RWPE2 (cell line): Measurements from ENCODE around the gene AGBL5.

Experiments used
- ATAC-seq: fragments of 200-7000 bp; cut with Tn5 transposase; 3 replicates; pipeline ENCODE4 v1.9.1; 2021; ENCODE audit warnings: low read depth
- DNase-seq: peaks from one replicate; pipeline ENCODE4 v3.0.0-alpha.2; 2020; ENCODE audit warnings: low spot score
- H3K27ac ChIP-seq: fragments of 450-650 bp; 2 replicates; pipeline ENCODE4 v1.5.1; 2017; ENCODE audit warnings: mild to moderate bottlenecking; ENCODE audit not compliant: poor library complexity, severe bottlenecking
- H3K27me3 ChIP-seq: fragments of 250-450 bp; sonication (Bioruptor Pico); 2 replicates; pipeline ENCODE4 v1.5.1; 2021; ENCODE audit warnings: mild to moderate bottlenecking, moderate library complexity; ENCODE audit not compliant: insufficient read depth, poor library complexity, severe bottlenecking
- H3K36me3 ChIP-seq: fragments of 250-450 bp; sonication (Bioruptor Pico); 2 replicates; pipeline ENCODE4 v1.5.1; 2020; ENCODE audit warnings: low read depth, mild to moderate bottlenecking, moderate library complexity
- H3K4me1 ChIP-seq: fragments of 250-450 bp; sonication (Bioruptor Pico); 2 replicates; pipeline ENCODE4 v1.5.1; 2021; ENCODE audit warnings: mild to moderate bottlenecking, moderate library complexity; ENCODE audit not compliant: insufficient read depth, poor library complexity, severe bottlenecking
- H3K4me3 ChIP-seq: fragments of 250-450 bp; sonication (Bioruptor Pico); 2 replicates; pipeline ENCODE4 v1.5.1; 2021; ENCODE audit warnings: mild to moderate bottlenecking, moderate library complexity; ENCODE audit not compliant: severe bottlenecking
- H3K9me3 ChIP-seq: fragments of 250-450 bp; sonication (Bioruptor Pico); 2 replicates; pipeline ENCODE4 v1.5.1; 2021; ENCODE audit warnings: mild to moderate bottlenecking, moderate library complexity; ENCODE audit not compliant: severe bottlenecking
- TF ChIP-seq, protein P1 (sequence below): fragments of 450-650 bp; IDR thresholded peaks from one replicate; pipeline ENCODE4 v1.5.1; 2017; ENCODE audit warnings: mild to moderate bottlenecking, moderate library complexity; ENCODE audit not compliant: poor library complexity, severe bottlenecking

Gene AGBL5

DNA sequence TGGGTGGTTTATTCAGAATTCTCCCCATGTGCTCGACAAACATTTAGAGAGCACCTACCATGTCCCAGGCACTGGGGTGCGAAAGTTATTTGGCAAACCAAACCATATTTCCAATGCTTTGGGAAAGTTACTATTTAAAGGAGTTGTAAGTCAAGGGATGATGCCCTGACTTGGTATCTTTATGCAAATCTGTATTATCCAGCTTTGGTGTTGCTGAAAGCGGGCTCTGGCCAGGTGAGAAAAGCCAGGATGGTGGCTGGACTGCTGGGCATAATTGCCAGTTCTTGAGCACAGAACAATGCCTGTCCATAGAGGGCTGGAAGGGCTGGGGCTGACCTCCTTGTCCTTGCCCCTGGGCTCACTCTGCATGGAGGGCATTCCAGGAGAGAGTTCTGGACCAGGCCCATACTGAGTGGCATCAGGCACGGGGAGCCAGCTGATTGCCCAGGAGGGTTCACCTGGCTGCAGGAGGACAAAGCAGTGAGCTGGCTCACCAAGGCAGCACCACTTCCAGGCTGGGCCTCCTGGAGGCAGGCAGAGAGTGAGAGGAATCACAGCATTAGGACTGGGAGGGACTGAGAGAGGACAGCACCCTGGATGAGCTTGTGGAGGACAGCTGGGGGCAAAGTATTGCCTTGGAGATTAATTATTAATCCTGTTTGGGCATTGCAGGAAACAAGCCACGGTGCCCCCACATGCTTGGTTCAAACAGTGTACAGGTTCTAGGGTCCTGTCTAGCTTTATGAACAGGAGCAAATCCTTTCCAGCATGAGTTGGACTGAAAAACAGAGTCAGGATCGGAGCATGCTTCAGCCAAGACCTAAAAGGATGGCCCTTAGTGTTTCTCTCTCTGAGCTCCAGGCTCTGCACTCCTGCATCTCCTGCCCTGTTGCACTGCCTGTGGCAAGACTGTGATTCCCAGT, 42.2 kb downstream of the AGBL5 start:
- Histone ChIP-seq H3K9me3 (no peaks in the 10 kb centered on the region), H3K27me3 (no peaks in the 10 kb centered on the region), H3K4me3 (no peak overlapping the region), H3K4me1 (no peaks in the 10 kb centered on the region), H3K36me3 (no peaks in the 10 kb centered on the region), H3K27ac (no peak overlapping the region)
- DNase-seq: no peak
- no peak for ATAC-seq
- TF ChIP-seq, protein P1, sequence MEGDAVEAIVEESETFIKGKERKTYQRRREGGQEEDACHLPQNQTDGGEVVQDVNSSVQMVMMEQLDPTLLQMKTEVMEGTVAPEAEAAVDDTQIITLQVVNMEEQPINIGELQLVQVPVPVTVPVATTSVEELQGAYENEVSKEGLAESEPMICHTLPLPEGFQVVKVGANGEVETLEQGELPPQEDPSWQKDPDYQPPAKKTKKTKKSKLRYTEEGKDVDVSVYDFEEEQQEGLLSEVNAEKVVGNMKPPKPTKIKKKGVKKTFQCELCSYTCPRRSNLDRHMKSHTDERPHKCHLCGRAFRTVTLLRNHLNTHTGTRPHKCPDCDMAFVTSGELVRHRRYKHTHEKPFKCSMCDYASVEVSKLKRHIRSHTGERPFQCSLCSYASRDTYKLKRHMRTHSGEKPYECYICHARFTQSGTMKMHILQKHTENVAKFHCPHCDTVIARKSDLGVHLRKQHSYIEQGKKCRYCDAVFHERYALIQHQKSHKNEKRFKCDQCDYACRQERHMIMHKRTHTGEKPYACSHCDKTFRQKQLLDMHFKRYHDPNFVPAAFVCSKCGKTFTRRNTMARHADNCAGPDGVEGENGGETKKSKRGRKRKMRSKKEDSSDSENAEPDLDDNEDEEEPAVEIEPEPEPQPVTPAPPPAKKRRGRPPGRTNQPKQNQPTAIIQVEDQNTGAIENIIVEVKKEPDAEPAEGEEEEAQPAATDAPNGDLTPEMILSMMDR: no peak

DNA sequence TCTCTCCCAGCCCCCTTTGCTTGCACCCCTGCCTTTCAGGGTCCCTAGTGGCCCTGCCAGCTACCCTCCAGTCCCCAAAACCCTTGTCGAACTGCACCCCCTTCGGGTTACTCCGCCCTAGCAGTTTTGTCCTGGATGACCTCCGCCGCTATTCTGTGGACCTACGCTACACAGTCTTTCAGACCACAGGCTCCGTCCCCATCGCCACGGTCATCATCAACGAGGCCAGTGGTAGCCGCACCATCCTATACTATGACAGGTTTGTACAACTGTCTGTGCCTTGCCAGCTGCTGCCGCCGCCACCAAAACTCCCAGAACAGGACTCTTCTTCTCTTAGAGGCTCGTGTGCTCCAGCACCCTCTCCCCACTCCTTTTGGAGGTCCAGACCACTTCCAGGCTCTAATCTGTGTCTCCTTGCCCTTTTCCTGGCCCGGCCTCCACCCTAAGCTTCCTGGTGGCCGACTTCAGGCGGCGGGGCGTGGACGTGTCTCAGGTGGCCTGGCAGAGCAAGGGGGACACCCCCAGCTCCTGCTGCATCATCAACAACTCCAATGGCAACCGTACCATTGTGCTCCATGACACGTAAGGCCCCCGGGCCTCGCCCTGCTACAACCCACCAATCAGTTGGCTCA, 43.0 kb downstream of the AGBL5 start:
- Histone ChIP-seq H3K4me1 (no peaks in the 10 kb centered on the region), H3K27ac (no peak overlapping the region), H3K36me3 (no peaks in the 10 kb centered on the region), H3K4me3 (no peak overlapping the region), H3K27me3 (no peaks in the 10 kb centered on the region), H3K9me3 (no peaks in the 10 kb centered on the region)
- no peak for ATAC-seq
- TF ChIP-seq, protein P1: no peak
- no peak for DNase-seq

DNA sequence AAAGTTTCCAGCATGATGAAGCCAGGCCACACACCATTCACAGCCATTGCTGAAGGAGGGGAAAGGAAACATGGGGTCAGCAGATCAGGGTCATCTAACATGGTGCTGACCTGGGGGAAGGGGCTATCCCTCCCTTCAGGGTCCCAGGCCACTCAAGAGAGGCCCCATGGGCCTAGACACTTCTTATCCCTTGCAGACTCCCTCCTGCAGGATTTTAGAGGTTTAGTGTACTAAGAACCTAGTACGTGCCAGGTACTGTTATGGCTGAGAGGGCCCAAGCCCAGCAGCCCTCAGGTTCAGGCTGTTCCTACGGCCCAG, 43.9 kb downstream of the AGBL5 start:
- DNase-seq: no peak
- Histone ChIP-seq H3K27me3 (no peaks in the 10 kb centered on the region), H3K36me3 (no peaks in the 10 kb centered on the region), H3K4me3 (no peak overlapping the region), H3K9me3 (no peaks in the 10 kb centered on the region), H3K4me1 (no peaks in the 10 kb centered on the region), H3K27ac (no peak overlapping the region)
- TF ChIP-seq, protein P1: no peak
- no peak for ATAC-seq

DNA sequence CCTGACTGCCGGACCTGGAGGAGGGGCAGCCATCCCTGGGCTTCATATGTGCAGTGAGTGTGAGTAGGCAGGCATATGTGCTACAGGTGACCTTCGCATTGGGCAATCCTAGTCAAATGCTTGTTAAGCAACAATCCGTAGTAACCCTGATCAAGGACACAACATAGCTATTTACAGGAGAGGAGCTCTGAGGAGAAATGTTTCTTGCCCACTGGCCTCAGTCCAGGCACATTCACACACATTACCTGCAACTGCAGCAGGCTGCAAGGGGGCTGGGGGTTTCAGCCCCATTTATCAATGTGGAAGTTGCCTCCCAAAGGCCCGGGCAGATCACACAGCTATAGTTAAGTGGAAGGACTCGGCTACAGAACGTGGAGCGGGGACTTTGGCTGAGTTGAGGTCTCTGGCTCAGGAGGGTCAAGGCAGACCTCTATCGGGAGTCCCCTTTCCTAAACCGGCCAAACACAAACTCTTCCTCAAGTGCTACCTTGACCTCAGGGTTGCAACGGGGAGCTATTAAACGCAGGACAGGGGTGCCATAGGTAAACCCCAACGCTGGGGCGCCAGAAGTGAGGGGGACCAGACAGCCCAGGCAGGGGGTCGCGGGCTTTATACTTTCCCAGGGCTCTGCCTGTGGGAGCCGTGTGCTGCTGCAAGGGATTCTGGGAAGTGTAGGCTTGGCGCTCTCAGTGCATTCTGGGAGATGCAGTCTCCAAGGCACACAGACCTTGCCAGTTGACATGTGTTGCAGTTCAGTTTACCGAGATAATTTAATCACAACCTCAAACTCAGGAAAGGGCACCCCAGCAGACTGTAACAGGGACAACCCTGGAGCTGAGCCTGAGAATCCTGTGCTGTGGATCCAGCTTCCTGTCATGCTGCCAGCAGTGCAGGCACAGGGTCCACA, 44.5 kb downstream of the AGBL5 start:
- ATAC-seq (peak; percentile 69), DNase-seq (no peak)
- H3K27me3 ChIP-seq: no peaks in the 10 kb centered on the region
- H3K4me3 ChIP-seq: no peak overlapping the region
- no peaks in the 10 kb centered on the region for H3K4me1 ChIP-seq
- no peaks in the 10 kb centered on the region for H3K9me3 ChIP-seq
- no peak overlapping the region for H3K27ac ChIP-seq
- TF ChIP-seq, protein P1: no peak
- no peaks in the 10 kb centered on the region for H3K36me3 ChIP-seq
